Measurements from ENCODE around the gene PRR12. TPM values are rescaled to one million over a fixed set of nuclear protein-coding genes. Genes with fewer than 3 reads are reported as not detected.

PRR12 gene
- total and polyA plus RNA-seq, 2 donors (not counting 1 experiment from before 2014, with no cell fraction given) = 8.4 to 70.7 TPM

GRCh38 chr19:49651820-49652550 lies 61.0 kb downstream of the PRR12 start:
- no peak overlapping the region for H3K27ac Mint-ChIP-seq
- TF ChIP-seq EZH2 (IDR thresholded peaks at IDR 0.05; ENCODE audit: borderline replicate concordance, insufficient read depth, low read depth, low read length, poor library complexity, severe bottlenecking) = no peak
- no peak for TF ChIP-seq CTCF (IDR thresholded peaks at IDR 0.05)
- ChIA-PET CTCF (no interaction called here), POLR2A (no interaction called here)
- Histone ChIP-seq H3K4me1 (ENCODE audit: control insufficient read depth in 2 of 2, insufficient read depth in 2 of 2, low read length in 2 of 2) (no peaks in the 10 kb centered on the region), H2AFZ (ENCODE audit: insufficient read depth, low read depth, low read length, poor library complexity, severe bottlenecking) (no peak overlapping the region), H3K27ac (ENCODE audit: low read length in 2 of 2) (no peak overlapping the region), H3K4me2 (replicated peaks; ENCODE audit: low read depth, low read length, poor library complexity, severe bottlenecking) (no peak overlapping the region), H3K9me3 (ENCODE audit: control extremely low read depth in 1 of 3, control insufficient read depth in 2 of 3, insufficient read depth in 1 of 3, low read length in 2 of 3) (peaks cover 0 to 4% (median 0%) of the 10 kb centered on the region in 3 donors), H4K20me1 (ENCODE audit: control insufficient read depth, insufficient read depth, low read length, poor library complexity, severe bottlenecking) (peaks cover 52% of the 10 kb centered on the region), H3K79me2 (ENCODE audit: control insufficient read depth, insufficient read depth, low read length) (peaks cover 27% of the 10 kb centered on the region), H3K9ac (ENCODE audit: low read length) (no peak overlapping the region), H3K36me3 (replicated peaks in 1 of 2; ENCODE audit: control extremely low read depth in 1 of 2, control insufficient read depth in 1 of 2, extremely low read depth in 1 of 2, insufficient read depth in 2 of 2, low read length in 1 of 2) (peaks cover 0 to 70% of the 10 kb centered on the region in 2 experiments), H3K4me3 (ENCODE audit: control extremely low read depth in 1 of 5, extremely low read depth in 1 of 5, insufficient read depth in 1 of 5, low read depth in 2 of 5, low read length in 4 of 5) (no peak overlapping the region), H3K27me3 (replicated peaks in 1 of 4; ENCODE audit: control extremely low read depth in 1 of 4, control insufficient read depth in 3 of 4, insufficient read depth in 4 of 4, low read length in 3 of 4) (no peaks in the 10 kb centered on the region)
- no peaks in the 10 kb centered on the region for H3K9me3 Mint-ChIP-seq (ENCODE audit: insufficient read depth)
- no peaks in the 10 kb centered on the region for H3K27me3 Mint-ChIP-seq
- intact Hi-C loops (cut with micrococcal nuclease) = no loop called here
- WGBS (ENCODE audit: insufficient coverage) = 99% methylated on average over 103 of the region's 110 CpGs
- H3K4me3 Mint-ChIP-seq = no peak overlapping the region
- no peak for DNase-seq
- H3K4me1 Mint-ChIP-seq = no peaks in the 10 kb centered on the region
- ATAC-seq (ENCODE audit: low read depth) = no peak
